Left ventricle myocardium superior (tissue), 1 donor: ENCODE data around the gene QSER1. TPM values are rescaled to one million over a fixed set of nuclear protein-coding genes. Genes with fewer than 3 reads are reported as not detected.
"Not testable (repeated sequence)": the region's sequence is repeated elsewhere in the genome, so short reads cannot be mapped to it uniquely, and the experiment has no call there.

Source experiments
- ATAC-seq: fragments of 200-7000 bp; cut with Tn5 transposase; one replicate; pipeline ENCODE4 v1.9.1; 2020; ENCODE audit warnings: mild to moderate bottlenecking, moderate library complexity
- DNase-seq: peaks from one replicate; pipeline ENCODE4 v3.0.0-alpha.2; 2020
- intact Hi-C: fragments of 100-400 bp; cut with micrococcal nuclease; formaldehyde crosslinking; loops from one replicate; pipeline ENCODE4 v1.11.0; 2022
- total RNA-seq: library from RNA; stranded (reverse); fragmentation: NEBNext Ultra II Directional; extraction: Animal tissue kit (Norgen Biotek cat#: 25700); gene quantifications from one replicate; pipeline ENCODE4 v1.2.1, GENCODE V29; 2021
- donor health status: DM: no; HTN: yes; CAD: no; lungs with severe emphysema.

Gene QSER1
- total RNA-seq, 1 donor from 2014 or later: 16.5 TPM

GRCh38 chr11:33025339-33025722, 132.7 kb downstream of the QSER1 start:
- no peak for DNase-seq
- no peak for ATAC-seq
- intact Hi-C loops: no loop called here

GRCh38 chr11:33027233-33027632, 134.6 kb downstream of the QSER1 start:
- ATAC-seq: no peak
- intact Hi-C loops: no loop called here
- no peak for DNase-seq

GRCh38 chr11:33027846-33028536, 135.4 kb downstream of the QSER1 start:
- DNase-seq (no peak), ATAC-seq (no peak)
- intact Hi-C loops: no loop called here

- no peak for DNase-seq
- intact Hi-C loops: no loop called here
- no peak for ATAC-seq
These were observed 135.9 kb downstream of the QSER1 start for GRCh38 chr11:33028537-33028914.

GRCh38 chr11:33029218-33029617, 136.6 kb downstream of the QSER1 start:
- intact Hi-C loops, ATAC-seq: not testable (repeated sequence)

More at GRCh38 chr11:33029218-33029617, 136.6 kb downstream of the QSER1 start:
- not testable (repeated sequence) for DNase-seq

Other genes starting within 250 kb of the QSER1 start
- not detected for gene CCDC73, start 98.1 kb upstream of the QSER1 start, total RNA-seq
- 0.62 TPM for gene PRRG4, start 62.9 kb upstream of the QSER1 start, total RNA-seq
- 0.37 TPM for gene DEPDC7, start 123.1 kb downstream of the QSER1 start, total RNA-seq
- gene TCP11L1, start 146.8 kb downstream of the QSER1 start, total RNA-seq: 6.5 TPM